HEK293 (cell line): ENCODE data around the gene SPTLC3.

ENCODE experiments used
- CTCF ChIP-seq: fragments of 450-650 bp; formaldehyde crosslinking; IDR thresholded peaks from 2 replicates; pipeline ENCODE4 v1.5.1; 2016; ENCODE audit warnings: missing biosample characterization, missing genetic modification characterization
- GLI4 ChIP-seq: fragments of 450-650 bp; formaldehyde crosslinking; IDR thresholded peaks from 2 replicates; pipeline ENCODE4 v1.5.1; 2016; ENCODE audit warnings: missing biosample characterization, missing genetic modification characterization
- PRDM1 ChIP-seq: fragments of 450-650 bp; formaldehyde crosslinking; IDR thresholded peaks from 2 replicates; pipeline ENCODE4; 2016; ENCODE audit warnings: missing biosample characterization, missing genetic modification characterization
- ZNF302 ChIP-seq: fragments of 450-650 bp; formaldehyde crosslinking; IDR thresholded peaks from 2 replicates; pipeline ENCODE4 v1.5.1; 2016; ENCODE audit warnings: missing biosample characterization, missing genetic modification characterization, low read depth
- ZNF404 ChIP-seq: fragments of 450-650 bp; formaldehyde crosslinking; IDR thresholded peaks from 2 replicates; pipeline ENCODE4 v1.5.1; 2017; ENCODE audit warnings: missing biosample characterization, missing genetic modification characterization
- ZNF830 ChIP-seq: fragments of 450-650 bp; IDR thresholded peaks from 2 replicates; pipeline ENCODE4 v1.5.0; 2018; ENCODE audit warnings: missing biosample characterization, missing genetic modification characterization, low read depth, mild to moderate bottlenecking, moderate library complexity

DNA sequence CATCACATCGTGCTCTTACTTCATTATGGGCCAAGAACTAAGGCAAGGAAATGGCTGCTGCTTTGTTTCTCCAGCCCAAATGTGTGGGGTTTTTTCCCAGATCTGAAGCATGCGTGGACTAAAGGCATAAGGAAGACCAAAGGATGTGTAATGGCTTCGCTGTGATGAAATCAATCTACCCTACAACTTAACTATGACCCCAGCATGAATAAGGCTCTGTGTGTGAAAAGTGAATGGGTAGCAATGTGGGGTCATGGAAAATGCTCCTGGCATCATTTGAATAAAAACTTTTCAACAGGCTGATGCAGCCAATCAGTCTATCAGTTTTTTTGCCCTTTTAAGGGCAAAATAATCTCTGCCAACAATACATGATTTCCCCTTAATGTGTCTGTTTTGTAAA is 162.0 kb downstream of the SPTLC3 start:
- no peak for TF ChIP-seq CTCF
- TF ChIP-seq GLI4 (tag by site-specific recombination): no peak
- no peak for TF ChIP-seq ZNF830 (tag by site-specific recombination)
- TF ChIP-seq ZNF302 (tag by site-specific recombination): no peak
- TF ChIP-seq PRDM1 (tag by site-specific recombination): no peak
- TF ChIP-seq ZNF404: no peak
